AG20443 (cell line): ENCODE data around the gene HOXA9.
A peak's percentile ranks its signal among the peaks of the same experiment; 100 is the strongest.

Experiments used
- DNase-seq: peaks from one replicate; pipeline ENCODE4 v3.0.0; 2012; ENCODE audit warnings: low spot score, mixed read lengths

Gene HOXA9

GRCh38 chr7:27151931-27152815 is 13.2 kb downstream of the HOXA9 start, which contains the start of gene HOXA3:
Gene HOXA3 (minus strand): TSS chr7:27152583. CDS start chr7:27110640, 41,943 bp downstream.
- peak; percentile 66 for DNase-seq

DNA sequence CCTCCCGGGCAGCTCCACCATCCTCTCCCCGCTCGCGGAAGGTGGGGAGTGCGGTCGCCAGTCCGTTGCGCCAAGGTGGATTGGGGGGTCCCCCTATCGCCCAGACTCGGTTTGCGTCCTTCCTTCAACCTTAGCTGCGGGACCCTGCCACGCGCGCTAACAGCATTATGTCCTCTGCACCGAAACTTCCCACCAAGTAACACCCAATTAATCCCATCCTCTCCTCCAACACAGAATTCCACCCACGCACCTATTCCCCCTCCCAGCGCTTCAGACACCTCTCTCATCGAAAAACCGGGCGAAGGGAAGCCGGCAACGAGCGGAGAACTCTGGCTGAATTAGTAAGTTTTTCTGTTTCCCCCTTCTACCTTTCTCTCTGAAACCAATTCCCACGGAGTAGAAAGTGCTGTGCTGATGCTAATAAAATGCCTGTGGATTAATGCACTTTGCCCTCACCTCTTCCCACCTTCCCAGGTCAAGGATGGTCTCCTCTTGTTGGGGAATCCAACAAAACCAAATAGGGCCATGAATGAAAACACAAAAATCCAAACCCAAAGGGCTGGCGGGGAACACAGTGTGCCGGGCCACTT is 13.9 kb downstream of the HOXA9 start:
- DNase-seq: no peak

- peak; percentile 92 for DNase-seq
These were observed 14.6 kb downstream of the HOXA9 start for GRCh38 chr7:27150568-27151340.

- no peak for DNase-seq
These were observed 15.3 kb downstream of the HOXA9 start for GRCh38 chr7:27149842-27150567.

- peak; percentile 33 for DNase-seq
These were observed 16.3 kb downstream of the HOXA9 start for GRCh38 chr7:27148756-27149641.

GRCh38 chr7:27148031-27148755 is 17.1 kb downstream of the HOXA9 start:
- DNase-seq: peak; percentile 45

GRCh38 chr7:27147199-27148030 is 17.9 kb downstream of the HOXA9 start, which contains the start of gene HOXA6:
Gene HOXA6 (minus strand): TSS chr7:27147774. CDS start chr7:27147749, 25 bp downstream.
- peak; percentile 75 for DNase-seq

- DNase-seq: no peak
These were observed 18.7 kb downstream of the HOXA9 start for GRCh38 chr7:27146491-27147198.

DNA sequence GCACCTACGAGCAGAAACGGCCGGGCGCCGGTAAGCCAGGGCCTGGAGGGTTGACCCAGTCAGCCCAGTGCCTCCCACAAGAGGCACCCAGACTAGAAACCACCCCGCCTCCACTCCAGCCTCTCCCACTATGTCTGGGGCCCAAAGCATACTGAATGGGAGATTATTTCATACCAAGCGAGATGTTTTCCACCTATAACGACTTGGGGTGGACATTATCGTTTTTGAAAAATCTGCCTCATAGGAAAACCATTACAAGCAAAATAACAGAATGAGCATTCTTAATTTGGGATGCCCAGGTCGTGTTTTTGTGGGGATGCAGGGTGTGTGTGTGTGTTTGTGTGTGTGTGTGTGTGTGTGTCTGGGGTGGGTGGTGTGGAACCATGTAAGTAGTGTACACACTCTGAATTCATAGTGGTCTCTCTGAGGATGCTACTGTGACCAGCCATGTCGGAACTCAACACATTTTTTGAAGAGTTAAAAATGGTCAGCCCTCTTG is 19.4 kb downstream of the HOXA9 start:
- no peak for DNase-seq

DNA sequence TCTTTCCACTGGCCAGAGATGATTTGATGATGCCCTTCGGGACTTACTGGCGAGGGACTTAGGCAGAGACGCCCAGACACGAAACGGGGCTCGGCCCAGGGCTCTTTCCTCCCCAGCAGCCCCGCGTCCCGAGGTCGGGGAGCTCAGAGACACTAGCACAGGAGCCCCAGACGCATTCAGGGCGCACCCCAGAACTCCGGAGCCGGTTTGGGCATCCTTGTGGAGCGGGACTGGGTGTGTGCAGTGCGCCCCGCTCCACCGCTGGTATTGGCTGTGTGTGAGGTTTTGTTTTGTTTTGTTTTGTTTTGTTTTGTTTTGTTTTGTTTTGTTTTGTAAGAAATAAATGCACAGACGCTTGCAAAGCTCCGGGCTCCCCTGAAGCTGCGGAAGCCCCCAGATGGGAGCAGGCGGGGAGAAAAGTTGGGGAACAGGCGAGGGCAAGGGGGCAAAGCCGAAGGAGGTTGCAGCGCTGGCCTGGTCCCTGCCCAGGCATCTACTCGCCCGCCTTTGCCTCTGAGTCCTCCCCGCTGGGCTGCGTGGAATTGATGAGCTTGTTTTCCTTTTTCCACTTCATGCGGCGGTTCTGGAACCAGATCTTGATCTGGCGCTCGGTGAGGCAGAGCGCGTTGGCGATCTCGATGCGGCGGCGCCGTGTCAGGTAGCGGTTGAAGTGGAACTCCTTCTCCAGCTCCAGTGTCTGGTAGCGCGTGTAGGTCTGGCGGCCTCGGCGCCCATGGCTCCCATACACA is 20.0 kb downstream of the HOXA9 start:
- DNase-seq: no peak

DNA sequence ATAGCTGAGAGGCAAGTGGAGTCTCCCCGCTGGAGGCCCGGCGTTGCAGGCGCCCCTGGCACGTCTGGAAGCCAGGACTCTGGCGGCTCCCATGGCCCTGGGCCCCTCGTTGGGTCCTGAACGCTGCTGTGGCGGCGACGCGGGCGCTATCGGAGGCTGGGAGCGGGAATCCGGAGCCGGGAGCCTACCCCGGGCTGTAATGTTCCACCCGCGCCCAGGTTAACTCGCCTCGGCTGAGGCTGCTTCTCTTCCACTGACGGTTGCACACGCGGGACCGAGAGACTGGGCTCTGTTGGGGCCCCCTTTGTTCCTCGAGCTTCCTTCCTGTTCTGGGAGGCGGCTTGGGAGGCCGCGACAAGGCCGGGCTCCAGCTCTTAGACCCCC is 20.6 kb downstream of the HOXA9 start:
- DNase-seq: no peak

DNA sequence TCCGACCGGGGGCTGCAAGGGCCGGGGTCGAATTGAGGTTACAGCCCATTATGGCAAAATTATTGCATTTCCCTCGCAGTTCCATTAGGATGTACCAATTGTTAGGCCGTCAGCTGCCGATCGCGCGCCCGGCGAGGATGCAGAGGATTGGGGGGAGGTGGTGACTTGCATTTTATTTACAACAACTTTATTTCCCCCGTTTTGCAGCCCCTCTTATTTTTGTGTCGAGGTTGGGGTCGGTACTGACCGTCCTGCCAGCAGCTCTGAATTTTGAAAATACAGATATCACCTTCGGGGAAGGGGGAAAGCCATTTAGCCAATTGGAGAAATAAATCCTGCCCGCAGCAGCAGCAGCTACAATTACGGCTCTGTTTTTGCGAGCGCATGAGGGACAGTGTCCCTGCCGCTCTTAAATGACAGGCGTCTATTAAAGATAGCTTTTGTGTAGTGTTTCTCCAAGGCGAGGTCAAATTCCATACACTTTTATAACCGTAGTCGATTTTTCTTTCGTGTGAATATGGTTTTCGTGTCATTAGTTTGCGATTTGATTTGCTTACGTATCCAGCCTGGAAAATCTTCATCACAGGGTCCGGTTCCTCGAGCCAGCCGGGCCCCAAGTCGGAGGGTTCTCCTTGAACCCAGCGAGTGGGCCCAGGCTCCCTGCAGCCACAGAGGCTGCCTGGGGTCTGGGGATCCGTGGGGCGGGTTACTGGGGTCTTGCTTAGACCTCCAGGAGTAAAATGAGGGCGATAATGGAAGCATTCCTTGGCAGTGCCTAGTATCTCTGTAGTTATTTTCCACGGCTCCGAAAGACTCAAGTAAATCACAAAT is 21.2 kb downstream of the HOXA9 start:
- DNase-seq: no peak

DNA sequence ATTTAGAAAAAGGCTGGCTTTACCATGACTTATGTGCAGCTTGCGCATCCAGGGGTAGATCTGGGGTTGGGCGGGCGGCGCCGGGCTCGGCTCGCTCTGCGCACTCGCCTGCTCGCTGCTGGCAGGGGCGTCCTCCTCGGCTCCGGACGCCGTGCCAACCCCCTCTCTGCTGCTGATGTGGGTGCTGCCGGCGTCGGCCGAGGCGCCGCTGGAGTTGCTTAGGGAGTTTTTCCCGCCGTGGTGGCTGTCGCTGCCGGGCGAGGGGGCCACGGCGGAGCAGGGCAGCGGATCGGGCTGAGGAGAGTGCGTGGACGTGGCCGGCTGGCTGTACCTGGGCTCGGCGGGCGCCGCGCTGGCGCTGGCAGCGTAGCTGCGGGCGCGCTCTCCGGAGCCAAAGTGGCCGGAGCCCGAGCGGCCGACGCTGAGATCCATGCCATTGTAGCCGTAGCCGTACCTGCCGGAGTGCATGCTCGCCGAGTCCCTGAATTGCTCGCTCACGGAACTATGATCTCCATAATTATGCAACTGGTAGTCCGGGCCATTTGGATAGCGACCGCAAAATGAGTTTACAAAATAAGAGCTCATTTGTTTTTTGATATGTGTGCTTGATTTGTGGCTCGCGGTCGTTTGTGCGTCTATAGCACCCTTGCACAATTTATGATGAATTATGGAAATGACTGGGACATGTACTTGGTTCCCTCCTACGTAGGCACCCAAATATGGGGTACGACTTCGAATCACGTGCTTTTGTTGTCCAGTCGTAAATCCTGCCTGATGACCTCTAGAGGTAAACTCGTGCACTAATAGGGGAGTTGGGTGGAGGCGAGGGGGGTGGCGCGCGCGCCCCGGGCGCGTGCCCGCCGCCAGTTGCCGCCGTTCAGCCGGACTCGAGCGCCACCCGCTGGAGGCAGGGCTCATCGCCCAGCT is 22.1 kb downstream of the HOXA9 start, which contains the start of gene HOXA5:
TSS of gene HOXA5 (minus strand) at position 659 of the 927 bp plus-strand sequence. CDS start at position 585, 74 bp downstream.
- no peak for DNase-seq

GRCh38 chr7:27142580-27143022 is 22.7 kb downstream of the HOXA9 start:
- no peak for DNase-seq

DNA sequence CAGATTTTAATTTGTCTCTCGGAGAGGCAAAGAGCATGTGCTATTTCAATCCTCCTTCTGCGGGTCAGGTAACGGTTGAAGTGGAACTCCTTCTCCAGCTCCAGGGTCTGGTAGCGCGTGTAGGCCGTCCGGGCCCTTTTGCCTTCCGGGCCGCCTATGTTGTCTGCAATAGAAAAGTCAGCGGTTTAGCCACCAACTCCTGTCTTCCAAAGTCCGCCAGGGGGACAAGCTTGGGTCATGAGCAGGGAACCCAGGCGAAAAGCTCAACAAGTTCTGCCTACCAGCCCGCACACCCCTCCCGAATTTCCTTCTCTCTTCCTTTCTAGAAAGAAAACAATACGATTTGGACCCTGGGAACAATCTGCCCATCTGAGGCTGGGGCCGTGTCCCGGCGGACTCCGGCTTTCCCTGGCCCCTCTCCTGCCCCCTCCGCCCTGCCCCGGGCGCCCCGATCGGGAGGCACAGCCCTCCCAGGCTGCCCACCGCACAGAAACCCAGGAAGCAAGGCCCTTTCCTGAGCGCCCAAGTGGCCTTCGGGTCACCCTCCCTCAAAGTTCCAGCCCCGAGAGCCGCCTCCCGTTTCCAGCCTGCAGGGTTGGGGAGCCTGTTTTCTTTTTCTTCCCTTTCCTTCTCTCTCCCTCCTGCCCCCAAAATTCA is 23.3 kb downstream of the HOXA9 start:
- DNase-seq: no peak
